Measurements from ENCODE around the gene GAPVD1.
A peak's percentile ranks its signal among the peaks of the same experiment; 100 is the strongest.

The GAPVD1 gene

DNA sequence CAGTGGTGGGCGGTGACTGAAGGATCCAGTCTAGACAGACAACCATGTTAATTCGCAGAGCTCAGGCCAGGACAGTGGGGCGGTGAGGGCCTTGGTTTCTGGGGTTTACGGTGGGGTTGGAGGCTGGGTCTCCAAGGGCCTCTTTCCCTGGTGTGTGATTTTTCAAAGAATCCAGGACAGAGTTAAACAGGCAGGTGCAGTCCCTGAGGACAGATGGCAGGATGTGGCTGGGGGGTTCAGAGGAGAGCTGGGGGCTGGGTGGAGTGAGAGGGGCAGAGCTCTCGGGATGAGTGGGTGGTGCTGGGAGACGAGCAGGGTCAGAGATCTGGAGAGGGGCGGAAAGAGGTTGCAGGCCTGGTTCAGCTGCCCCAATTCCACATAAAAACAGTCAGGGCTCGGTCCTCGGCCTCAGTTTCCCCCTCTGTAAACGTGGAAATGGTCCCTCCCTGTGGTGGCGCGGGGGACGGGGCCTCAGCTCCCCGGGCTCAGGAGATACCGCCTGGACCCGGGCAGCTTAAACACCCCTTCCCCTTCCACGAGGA is 145.9 kb downstream of the GAPVD1 start:
- no peak for DNase-seq

DNA sequence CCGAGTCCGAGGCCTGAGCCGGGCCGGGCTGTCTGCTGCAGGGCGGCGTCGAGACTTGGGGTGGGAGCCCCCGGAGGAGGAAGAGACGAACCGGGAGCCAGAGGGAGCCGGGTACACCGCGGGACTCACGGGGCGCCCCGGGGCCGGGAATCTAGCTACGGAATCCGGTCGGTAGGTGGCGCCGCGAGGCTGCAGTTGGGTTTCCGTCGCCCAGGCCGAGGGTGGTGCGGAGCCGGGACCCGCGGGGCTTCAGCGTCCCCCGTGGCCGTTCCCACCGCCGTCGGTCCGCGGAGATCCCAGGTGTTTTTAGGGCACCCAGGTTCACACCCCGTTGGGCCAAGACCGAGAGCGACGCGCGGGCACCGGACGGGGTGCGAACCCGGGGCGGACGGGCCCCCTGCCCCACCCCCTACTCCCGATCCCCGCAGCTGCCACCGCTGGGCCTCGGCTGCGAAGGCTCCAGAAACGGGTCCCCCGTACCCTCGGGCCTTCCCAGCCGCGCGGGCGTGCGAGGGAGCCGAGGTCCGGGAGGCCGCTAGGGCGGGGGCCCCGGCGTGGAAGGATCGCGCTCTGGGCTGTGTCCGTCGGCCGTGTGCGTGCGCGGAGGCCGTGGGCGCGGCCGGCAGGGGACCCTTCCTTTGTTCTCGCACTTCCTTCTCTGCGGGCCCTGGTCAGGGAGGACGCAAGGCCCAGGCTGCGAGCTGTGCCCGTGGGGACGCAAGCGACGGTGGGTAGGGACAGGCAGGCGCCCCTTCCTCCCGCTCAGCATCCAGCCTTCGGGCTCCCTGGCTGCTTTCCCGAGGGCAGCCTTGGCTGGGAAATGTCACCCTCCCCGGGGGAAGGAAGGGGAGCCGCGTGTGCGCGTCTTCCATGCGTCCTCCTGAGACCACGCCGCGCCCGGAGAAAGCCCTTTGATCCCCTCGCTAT is 146.6 kb downstream of the GAPVD1 start:
- DNase-seq: peak; percentile 92

DNA sequence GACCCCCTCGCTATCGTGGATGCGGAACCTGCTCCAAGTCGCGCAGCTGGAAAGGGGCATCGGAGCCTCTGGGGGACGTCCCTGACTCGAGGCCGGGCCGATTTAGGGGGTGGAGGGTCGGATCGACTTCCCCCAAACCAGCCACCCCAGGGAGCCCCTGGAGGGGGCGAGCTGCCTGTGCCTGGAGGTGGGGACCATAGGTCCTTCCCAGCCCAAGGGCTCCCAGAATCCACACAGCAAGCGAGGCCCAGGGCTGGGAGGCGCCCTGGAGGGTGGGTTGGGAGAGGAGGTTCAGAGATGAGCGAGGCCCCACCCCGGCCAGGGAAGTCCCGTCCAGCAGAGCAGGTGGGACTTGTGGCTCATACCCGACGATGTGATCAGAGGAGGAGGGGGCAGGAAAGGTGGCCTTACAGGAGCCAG is 147.6 kb downstream of the GAPVD1 start:
- DNase-seq: no peak

DNA sequence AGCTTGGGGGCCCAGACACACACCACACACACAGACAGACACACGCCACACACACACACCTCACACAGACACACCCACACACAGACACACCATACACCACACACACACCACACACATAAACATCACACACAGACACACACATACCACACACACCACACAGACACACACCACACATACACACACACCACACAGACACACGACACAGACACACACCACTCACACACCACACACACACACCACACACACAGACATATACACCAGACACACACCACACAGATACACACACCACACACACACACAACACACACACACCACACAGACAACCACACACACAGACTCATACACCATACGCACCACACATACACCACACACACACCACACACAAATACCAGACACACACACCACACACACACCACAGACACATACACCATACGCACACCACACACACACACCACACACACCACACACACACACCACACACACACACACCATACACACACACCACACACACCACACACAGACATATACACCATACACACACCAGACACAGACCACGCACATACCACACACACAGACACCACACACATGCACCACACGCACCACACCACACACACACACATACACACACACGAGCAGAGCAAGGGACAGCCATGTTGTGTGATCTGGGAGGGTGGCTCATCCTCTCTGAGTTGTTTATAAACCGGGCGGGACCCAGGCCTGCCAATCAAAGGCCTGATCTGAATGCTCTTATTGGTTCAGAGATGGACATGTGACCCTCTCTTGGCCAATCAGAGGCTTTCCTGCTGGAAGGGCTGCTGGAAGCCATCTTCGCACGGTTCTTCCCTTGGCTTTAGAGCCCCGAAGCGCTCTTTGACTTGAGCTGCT is 148.3 kb downstream of the GAPVD1 start:
- no peak for DNase-seq

DNA sequence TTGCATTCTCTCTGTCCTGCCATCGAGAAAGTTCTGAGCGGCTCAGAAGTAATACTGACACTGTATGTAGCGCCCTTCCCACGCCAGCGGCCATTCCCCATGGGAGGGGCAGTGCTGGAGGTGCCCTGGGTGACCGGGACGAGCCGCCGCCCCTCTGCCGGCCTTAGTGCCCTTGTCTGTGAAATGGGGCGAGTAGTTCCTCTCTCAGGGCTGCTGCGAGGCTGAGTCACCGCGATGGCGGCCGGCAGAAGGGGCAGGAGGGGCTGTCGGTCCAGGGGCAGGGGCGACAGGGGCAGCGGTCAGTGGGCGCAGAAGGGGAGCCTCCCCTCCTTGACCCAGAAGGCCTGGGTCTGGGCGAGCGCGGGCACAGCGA is 148.9 kb downstream of the GAPVD1 start:
- DNase-seq: no peak

DNA sequence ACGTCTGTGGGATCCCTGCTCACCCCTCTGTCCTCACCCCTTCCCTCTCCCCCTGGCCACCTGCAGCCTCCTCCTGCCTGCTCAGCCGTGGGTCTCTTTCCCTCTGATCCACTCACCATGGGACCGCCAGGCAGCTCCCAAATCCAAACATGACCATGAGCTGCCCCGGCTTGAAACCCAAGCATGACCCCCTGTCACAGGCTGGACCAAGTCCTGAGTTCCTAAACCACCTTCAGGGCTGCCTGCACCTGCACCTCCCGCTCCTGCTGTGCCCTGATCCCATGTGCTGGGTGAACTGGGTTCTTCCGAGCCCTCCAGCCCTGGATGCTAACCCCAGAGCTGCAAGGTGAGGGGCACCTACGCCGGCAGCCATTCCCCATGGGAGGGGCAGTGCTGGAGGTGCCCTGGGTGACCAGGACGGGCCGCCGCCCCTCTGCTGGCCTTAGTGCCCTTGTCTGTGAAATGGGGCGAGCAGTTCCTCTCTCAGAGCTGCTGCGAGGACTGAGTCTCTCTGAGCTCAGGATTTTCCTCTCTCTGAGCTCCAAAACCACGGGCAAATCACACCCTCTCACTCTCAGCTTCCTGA is 149.6 kb downstream of the GAPVD1 start:
- no peak for DNase-seq

DNA sequence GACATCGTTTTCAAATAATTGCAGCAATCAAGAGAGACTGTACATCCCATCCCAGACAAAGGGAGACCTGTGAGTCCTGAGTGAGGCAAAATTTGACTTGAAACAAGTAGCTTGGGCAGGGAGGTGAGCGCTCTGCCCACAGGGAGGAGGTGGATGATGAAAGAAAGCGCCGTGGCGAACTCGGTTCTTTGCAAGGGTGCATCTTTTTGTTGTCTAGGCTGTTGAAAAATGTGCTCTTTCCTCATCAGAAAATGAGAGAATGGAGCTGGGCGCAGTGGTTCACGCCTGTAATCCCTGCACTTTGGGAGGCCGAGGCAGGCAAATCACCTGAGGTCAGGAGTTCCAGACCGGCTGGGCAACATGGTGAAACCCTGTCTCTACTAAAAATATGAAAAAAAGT is 150.5 kb downstream of the GAPVD1 start:
- DNase-seq: no peak

DNA sequence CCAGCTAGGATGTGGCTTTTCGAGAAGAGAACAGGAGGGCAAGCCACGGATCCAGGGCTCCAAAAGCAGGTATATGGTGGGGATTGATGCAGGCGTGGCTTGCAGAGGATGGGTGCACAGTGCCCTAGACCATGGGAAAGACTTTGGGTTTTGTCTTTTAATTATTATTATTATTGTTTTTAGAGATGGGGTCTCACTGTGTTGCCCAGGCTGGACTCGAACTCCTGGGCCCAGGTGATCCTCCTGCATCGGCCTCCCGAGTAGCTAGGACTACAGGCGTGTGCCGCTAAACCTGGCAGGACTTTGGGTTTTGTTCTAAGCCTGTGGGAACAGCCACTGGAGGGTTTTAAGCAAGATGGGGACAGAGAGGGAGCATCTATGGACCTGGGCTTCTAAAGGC is 152.0 kb downstream of the GAPVD1 start:
- no peak for DNase-seq

DNA sequence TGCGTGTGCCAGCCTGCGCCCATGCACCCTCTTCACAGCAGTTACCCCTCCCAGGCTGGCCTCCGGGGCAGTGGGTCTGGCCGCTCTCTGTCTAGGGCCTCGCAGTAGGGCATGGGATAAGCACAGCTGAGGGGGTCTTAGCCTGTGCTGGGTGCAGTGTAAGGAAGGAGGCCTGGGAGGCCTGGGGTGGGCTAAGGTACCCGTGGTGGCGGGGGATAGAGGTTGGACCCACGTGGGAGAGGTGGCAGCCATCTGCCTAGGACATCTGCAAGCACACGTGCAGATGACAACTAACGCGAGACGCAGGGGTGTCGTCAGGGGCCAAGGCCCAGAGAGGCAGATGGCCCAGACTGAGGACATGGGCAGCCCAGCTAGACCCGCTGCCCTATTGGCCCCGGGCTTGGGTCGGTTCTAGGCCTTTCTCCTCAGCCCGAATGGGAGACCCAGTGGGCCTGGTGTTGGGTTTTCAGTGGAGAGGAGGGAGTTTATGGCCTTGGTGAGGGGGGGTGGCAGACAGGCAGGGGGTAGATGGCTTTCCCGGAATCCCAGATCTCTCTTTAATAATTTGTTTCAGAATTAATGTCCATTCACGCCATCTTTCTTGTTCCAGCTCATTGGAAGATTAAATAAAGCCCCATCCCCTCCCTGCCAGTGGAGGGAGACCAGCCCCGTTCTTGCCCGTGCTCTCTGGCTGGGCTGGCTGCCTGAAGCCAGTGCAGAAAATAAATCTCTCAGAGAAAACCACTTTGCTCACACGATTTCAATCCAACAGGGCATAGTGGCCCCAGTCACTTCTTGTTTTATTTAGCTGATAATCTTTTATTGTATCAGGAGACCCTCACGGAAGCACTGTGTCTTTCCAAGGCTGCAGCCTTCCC is 154.2 kb downstream of the GAPVD1 start:
- DNase-seq: no peak

DNA sequence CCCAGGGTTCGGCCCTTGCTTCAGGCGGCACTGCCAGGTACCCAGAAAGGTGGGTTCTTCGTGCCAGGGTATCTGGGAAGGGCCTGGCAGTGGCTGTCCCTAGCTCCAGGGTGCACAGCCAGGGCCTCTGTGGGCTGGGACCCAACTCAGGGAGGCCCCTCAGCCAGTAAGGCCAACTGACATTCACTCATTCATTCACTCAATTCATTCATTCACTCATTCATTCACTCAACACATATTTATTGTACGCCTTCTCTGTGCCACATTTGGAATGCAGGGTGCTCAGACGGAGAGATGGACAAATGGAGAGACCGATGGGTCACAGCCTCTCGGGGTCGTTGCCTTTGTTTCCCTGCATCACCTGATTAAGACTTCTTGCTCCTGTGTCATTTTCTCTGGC is 154.9 kb downstream of the GAPVD1 start:
- DNase-seq: no peak
